Right cardiac atrium (tissue), 5 donors: Measurements from ENCODE around the gene TENM4. TPM values are rescaled to one million over a fixed set of nuclear protein-coding genes. Genes with fewer than 3 reads are reported as not detected.

ENCODE experiments used
- ATAC-seq, 2 donors: fragments of 200-7000 bp; cut with Tn5 transposase; one replicate each; pipeline versions ENCODE4 v1.8.0 to v1.9.1; 2020; ENCODE audit warnings: moderate library complexity in 2 of 2, mild to moderate bottlenecking in 1 of 2
- DNase-seq, 3 donors: peaks; one replicate each; pipeline ENCODE4 v3.0.0-alpha.2; 2020
- H3K27ac ChIP-seq: one replicate; pipeline ENCODE4 v1.5.1; 2013; ENCODE audit warnings: mild to moderate bottlenecking, low read length, control low read depth, moderate library complexity
- H3K27me3 ChIP-seq: one replicate; pipeline ENCODE4 v1.6.1; 2013; ENCODE audit not compliant: control insufficient read depth, insufficient read depth
- H3K4me1 ChIP-seq: one replicate; pipeline ENCODE4 v1.6.1; 2013; ENCODE audit warnings: low read length; ENCODE audit not compliant: control insufficient read depth, insufficient read depth
- H3K4me3 ChIP-seq: one replicate; pipeline ENCODE4 v1.5.1; 2013; ENCODE audit warnings: low read length, control low read depth
- H3K9me3 ChIP-seq: one replicate; pipeline ENCODE4 v1.6.1; 2013; ENCODE audit warnings: low read length; ENCODE audit not compliant: control insufficient read depth
- WGBS: extraction: QIAGEN DNeasy Blood & Tissue Kit; methylation state at CpG from one replicate; pipeline ENCODE4 v1.1.7; 2013; 5-methylcytosine and 5-hydroxymethylcytosine counted together
- intact Hi-C, 4 donors: fragments of 100-400 bp; cut with DNase I; formaldehyde crosslinking; loops; one replicate each; pipeline versions ENCODE4 v1.11.0 to v1.14.0; 2022 to 2023
- polyA plus RNA-seq: library from polyadenylated mRNA; stranded (reverse); fragments of 200-250 nt; gene quantifications from one replicate; pipeline ENCODE4 v1.2.3, GENCODE V29; 2013
- total RNA-seq, 4 donors: library from RNA; stranded (reverse); fragmentation: NEBNext Ultra II Directional; extraction: Animal tissue kit (Norgen Biotek cat#: 25700); gene quantifications; one replicate each; pipeline ENCODE4 v1.2.1, GENCODE V29; 2021
- donor health status: healthy with polysubstance abuse.
- donor health status: DM: no; HTN: yes; CAD: no.
- donor health status: DM: no; HTN: no; CAD: no.
- donor health status: DM: no; HTN: yes; CAD: no; lungs with severe emphysema.
- donor health status: DM: yes; HTN: yes; CAD: no.

TENM4 gene
- total and polyA plus RNA-seq, 5 donors, result 0.26 to 2.3 (median 0.71) TPM

GRCh38 chr11:78803995-78804394, 636.8 kb downstream of the TENM4 start:
- H3K27ac ChIP-seq, result no peak overlapping the region
- H3K4me3 ChIP-seq, result no peak overlapping the region
- H3K27me3 ChIP-seq, result no peaks in the 10 kb centered on the region
- peaks cover 15% of the 10 kb centered on the region for H3K4me1 ChIP-seq
- ATAC-seq (no peak), DNase-seq (no peak)
- intact Hi-C loops, result no loop called here
- WGBS, result 93% methylated on average over 3 of the region's 3 CpGs
- H3K9me3 ChIP-seq, result no peaks in the 10 kb centered on the region

GRCh38 chr11:78802058-78802761, 638.6 kb downstream of the TENM4 start:
- peak overlapping the region; percentile 68 for H3K27ac ChIP-seq
- H3K9me3 ChIP-seq, result no peaks in the 10 kb centered on the region
- no peaks in the 10 kb centered on the region for H3K27me3 ChIP-seq
- intact Hi-C loops, result no loop called here
- DNase-seq (peak in 1 of 3 donors; percentile 46), ATAC-seq (peak; percentile 15 to 30)
- H3K4me1 ChIP-seq, result peaks cover 18% of the 10 kb centered on the region
- WGBS, result 52% methylated on average over 11 of the region's 11 CpGs
- H3K4me3 ChIP-seq, result no peak overlapping the region

- peak in 2 of 3 donors; percentile 46 to 54 for DNase-seq
- H3K27ac ChIP-seq, result peak overlapping the region; percentile 68
Measured at GRCh38 chr11:78801161-78801884, 639.5 kb downstream of the TENM4 start.

GRCh38 chr11:78800756-78801155, 640.1 kb downstream of the TENM4 start:
- H3K9me3 ChIP-seq, result no peaks in the 10 kb centered on the region
- H3K27ac ChIP-seq, result no peak overlapping the region
- no peak for ATAC-seq
- intact Hi-C loops, result no loop called here
- H3K4me1 ChIP-seq, result peaks cover 18% of the 10 kb centered on the region
- 89% methylated on average over 2 of the region's 2 CpGs for WGBS
- no peak overlapping the region for H3K4me3 ChIP-seq
- H3K27me3 ChIP-seq, result no peaks in the 10 kb centered on the region
- DNase-seq, result no peak

More at GRCh38 chr11:78801161-78801884, 639.5 kb downstream of the TENM4 start:
- intact Hi-C loops, result no loop called here
- Histone ChIP-seq H3K4me3 (no peak overlapping the region), H3K4me1 (peaks cover 18% of the 10 kb centered on the region), H3K27me3 (no peaks in the 10 kb centered on the region), H3K9me3 (no peaks in the 10 kb centered on the region)
- peak; percentile 60 to 79 for ATAC-seq
- 4% methylated on average over 3 of the region's 3 CpGs for WGBS

- 91% methylated on average over 4 of the region's 4 CpGs for WGBS
- intact Hi-C loops, result no loop called here
- H3K27ac ChIP-seq, result no peak overlapping the region
- DNase-seq (no peak), ATAC-seq (no peak)
- H3K27me3 ChIP-seq, result no peaks in the 10 kb centered on the region
- no peak overlapping the region for H3K4me3 ChIP-seq
- no peaks in the 10 kb centered on the region for H3K9me3 ChIP-seq
- H3K4me1 ChIP-seq, result peaks cover 18% of the 10 kb centered on the region
Measured at GRCh38 chr11:78800096-78800690, 640.6 kb downstream of the TENM4 start.

- ATAC-seq, result peak; percentile 89
- no peaks in the 10 kb centered on the region for H3K9me3 ChIP-seq
- no peak overlapping the region for H3K4me3 ChIP-seq
- H3K27me3 ChIP-seq, result no peaks in the 10 kb centered on the region
- peak; percentile 82 to 92 (median 90) for DNase-seq
- WGBS, result 33% methylated on average over 5 of the region's 5 CpGs
- H3K27ac ChIP-seq, result no peak overlapping the region
- intact Hi-C loops, result loop anchor here in 1 of 4 donors (10.0 kb wide), 1 partner anchor 166 kb away; no protein-coding TSS in a partner anchor
- peaks cover 18% of the 10 kb centered on the region for H3K4me1 ChIP-seq
Measured at GRCh38 chr11:78798663-78799062, 642.2 kb downstream of the TENM4 start.

- Histone ChIP-seq H3K27me3 (no peaks in the 10 kb centered on the region), H3K4me3 (no peak overlapping the region), H3K27ac (no peak overlapping the region), H3K4me1 (peaks cover 18% of the 10 kb centered on the region), H3K9me3 (no peaks in the 10 kb centered on the region)
- intact Hi-C loops, result loop anchor here in 1 of 4 donors (10.0 kb wide), 1 partner anchor 167 kb away; no protein-coding TSS in a partner anchor
- DNase-seq, result no peak
- 76% methylated on average over 3 of the region's 3 CpGs for WGBS
- no peak for ATAC-seq
Measured at GRCh38 chr11:78797559-78797958, 643.3 kb downstream of the TENM4 start.

- H3K27ac ChIP-seq, result no peak overlapping the region
- ATAC-seq (no peak), DNase-seq (no peak)
- no peaks in the 10 kb centered on the region for H3K27me3 ChIP-seq
- 68% methylated on average over 2 of the region's 2 CpGs for WGBS
- peaks cover 14% of the 10 kb centered on the region for H3K4me1 ChIP-seq
- intact Hi-C loops, result loop anchor here in 1 of 4 donors (10.0 kb wide), 1 partner anchor 168 kb away; no protein-coding TSS in a partner anchor
- H3K4me3 ChIP-seq, result no peak overlapping the region
- H3K9me3 ChIP-seq, result no peaks in the 10 kb centered on the region
Measured at GRCh38 chr11:78796956-78797355, 643.9 kb downstream of the TENM4 start.

GRCh38 chr11:78795621-78796261, 645.1 kb downstream of the TENM4 start:
- Histone ChIP-seq H3K4me1 (peaks cover 7% of the 10 kb centered on the region), H3K9me3 (no peaks in the 10 kb centered on the region), H3K27ac (no peak overlapping the region), H3K27me3 (no peaks in the 10 kb centered on the region), H3K4me3 (no peak overlapping the region)
- 54% methylated on average over 6 of the region's 6 CpGs for WGBS
- DNase-seq, result no peak
- intact Hi-C loops, result loop anchor here in 1 of 4 donors (10.0 kb wide), 1 partner anchor 169 kb away; no protein-coding TSS in a partner anchor
- no peak for ATAC-seq

GRCh38 chr11:78791964-78792363, 648.9 kb downstream of the TENM4 start:
- intact Hi-C loops, result loop anchor here in 1 of 4 donors (10.0 kb wide), 1 partner anchor 173 kb away; no protein-coding TSS in a partner anchor
- DNase-seq (no peak), ATAC-seq (no peak)
- Histone ChIP-seq H3K27me3 (no peaks in the 10 kb centered on the region), H3K4me3 (no peak overlapping the region), H3K9me3 (no peaks in the 10 kb centered on the region), H3K4me1 (no peaks in the 10 kb centered on the region), H3K27ac (no peak overlapping the region)
